KMS-11 (cell line): ENCODE data around the gene TOP3B.

Source experiments
- H2AFZ ChIP-seq: fragments of 200-600 bp; sonication (generic); 2 replicates; pipeline ENCODE4 v1.6.1; 2016; ENCODE audit warnings: antibody characterized with exemption, mixed run types, low read depth
- H3K27ac ChIP-seq: fragments of 200-600 bp; sonication (generic); 2 replicates; pipeline ENCODE4 v1.6.1; 2016; ENCODE audit warnings: mild to moderate bottlenecking, mixed run types
- H3K27me3 ChIP-seq: fragments of 200-600 bp; sonication (generic); 2 replicates; pipeline ENCODE4 v1.6.1; 2017; ENCODE audit warnings: mild to moderate bottlenecking, low read depth, mixed run types, moderate library complexity; ENCODE audit not compliant: insufficient read depth
- H3K36me3 ChIP-seq: fragments of 200-600 bp; sonication (generic); 2 replicates; pipeline ENCODE4 v1.6.1; 2017; ENCODE audit warnings: mild to moderate bottlenecking, mixed run types; ENCODE audit not compliant: insufficient read depth
- H3K4me1 ChIP-seq: fragments of 200-600 bp; sonication (generic); 2 replicates; pipeline ENCODE4 v1.6.1; 2016; ENCODE audit warnings: mild to moderate bottlenecking, low read depth, mixed run types; ENCODE audit not compliant: poor library complexity, severe bottlenecking
- H3K4me2 ChIP-seq: fragments of 200-600 bp; sonication (generic); 2 replicates; pipeline ENCODE4 v1.7.0; 2016; ENCODE audit warnings: mild to moderate bottlenecking, mixed run types
- H3K4me3 ChIP-seq: fragments of 200-600 bp; sonication (generic); IDR thresholded peaks from 2 replicates; pipeline ENCODE4 v1.6.1; 2017; ENCODE audit warnings: low read depth, low read length, mixed read lengths; ENCODE audit not compliant: insufficient read depth
- H3K79me2 ChIP-seq: fragments of 200-600 bp; sonication (generic); 2 replicates; pipeline ENCODE4 v1.6.1; 2016; ENCODE audit warnings: low read depth, mixed run types; ENCODE audit not compliant: insufficient read depth
- H3K9ac ChIP-seq: fragments of 200-600 bp; sonication (generic); 2 replicates; pipeline ENCODE4 v1.6.1; 2016; ENCODE audit warnings: mild to moderate bottlenecking, mixed run types
- H4K20me1 ChIP-seq: fragments of 200-600 bp; sonication (generic); 2 replicates; pipeline ENCODE4 v1.6.1; 2016; ENCODE audit warnings: mild to moderate bottlenecking, mixed run types; ENCODE audit not compliant: insufficient read depth
- CTCF ChIP-seq: fragments of 200-600 bp; sonication (generic); conservative IDR thresholded peaks from 2 replicates; pipeline ENCODE4 v1.6.1; 2017; ENCODE audit warnings: low read depth, mild to moderate bottlenecking, antibody characterized with exemption, low read length, moderate library complexity, mixed read lengths

The TOP3B gene

DNA sequence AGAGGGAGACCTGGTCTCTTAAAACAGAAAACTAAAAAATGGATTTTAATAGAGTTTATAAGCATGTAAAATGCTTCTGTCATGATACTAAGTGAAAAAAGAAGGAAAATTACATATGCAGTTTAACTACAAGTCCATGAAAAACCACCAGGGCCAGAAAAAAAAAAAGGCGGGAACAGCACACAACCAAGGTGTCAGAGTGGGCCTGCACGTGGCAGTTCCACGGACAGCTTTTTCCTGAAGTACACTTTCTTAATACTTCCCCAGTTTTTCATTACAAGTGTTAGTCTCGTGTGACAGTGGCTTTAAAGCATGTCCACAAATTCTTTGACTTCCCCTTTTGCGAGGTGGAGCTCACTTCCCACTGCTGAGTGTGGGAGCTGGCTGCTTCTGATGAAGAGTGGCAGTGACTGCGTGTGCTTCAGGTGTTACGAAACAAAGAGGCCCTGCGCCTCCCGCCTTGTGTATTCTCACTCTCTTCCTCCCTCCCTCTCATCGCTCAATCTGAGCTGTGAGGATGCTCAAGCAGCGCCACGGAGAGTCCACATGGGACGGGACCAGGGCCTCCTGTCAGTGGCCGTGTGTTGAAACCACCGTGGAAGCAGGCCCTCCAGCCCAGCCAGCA is 46.3 kb downstream of the TOP3B start:
- no peak overlapping the region for H3K4me2 ChIP-seq
- H3K9ac ChIP-seq = no peak overlapping the region
- H3K27ac ChIP-seq = no peak overlapping the region
- no peaks in the 10 kb centered on the region for H3K27me3 ChIP-seq
- no peaks in the 10 kb centered on the region for H4K20me1 ChIP-seq
- no peak overlapping the region for H2AFZ ChIP-seq
- peaks cover 11% of the 10 kb centered on the region for H3K4me1 ChIP-seq
- no peaks in the 10 kb centered on the region for H3K36me3 ChIP-seq
- TF ChIP-seq CTCF = no peak
- no peak overlapping the region for H3K4me3 ChIP-seq
- no peaks in the 10 kb centered on the region for H3K79me2 ChIP-seq

DNA sequence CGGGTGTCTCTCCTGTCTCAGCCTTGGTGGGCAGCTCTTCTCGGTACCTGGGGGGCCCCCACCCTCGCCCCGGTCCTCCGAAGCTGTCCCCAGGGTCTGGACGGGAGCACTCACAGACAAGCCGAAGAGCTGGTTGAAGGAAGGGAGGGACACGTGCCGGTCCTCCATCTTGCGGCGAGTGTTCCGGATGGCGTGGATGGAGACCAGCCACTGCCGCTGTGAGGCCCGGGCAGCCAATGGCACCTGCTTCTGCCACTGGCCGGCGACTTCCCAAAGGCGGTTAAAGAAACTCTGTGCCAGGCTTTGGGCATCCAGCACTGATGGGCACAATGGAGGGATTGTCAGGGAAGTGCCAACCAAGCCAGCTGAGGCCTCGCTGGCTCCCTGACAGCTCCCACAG is 48.7 kb downstream of the TOP3B start:
- H3K4me2 ChIP-seq = no peak overlapping the region
- no peaks in the 10 kb centered on the region for H3K36me3 ChIP-seq
- no peaks in the 10 kb centered on the region for H3K79me2 ChIP-seq
- no peak overlapping the region for H3K27ac ChIP-seq
- H3K4me1 ChIP-seq = peaks cover 9% of the 10 kb centered on the region
- no peak overlapping the region for H3K4me3 ChIP-seq
- no peak overlapping the region for H3K9ac ChIP-seq
- H4K20me1 ChIP-seq = no peaks in the 10 kb centered on the region
- no peaks in the 10 kb centered on the region for H3K27me3 ChIP-seq
- no peak for TF ChIP-seq CTCF
- H2AFZ ChIP-seq = no peak overlapping the region

DNA sequence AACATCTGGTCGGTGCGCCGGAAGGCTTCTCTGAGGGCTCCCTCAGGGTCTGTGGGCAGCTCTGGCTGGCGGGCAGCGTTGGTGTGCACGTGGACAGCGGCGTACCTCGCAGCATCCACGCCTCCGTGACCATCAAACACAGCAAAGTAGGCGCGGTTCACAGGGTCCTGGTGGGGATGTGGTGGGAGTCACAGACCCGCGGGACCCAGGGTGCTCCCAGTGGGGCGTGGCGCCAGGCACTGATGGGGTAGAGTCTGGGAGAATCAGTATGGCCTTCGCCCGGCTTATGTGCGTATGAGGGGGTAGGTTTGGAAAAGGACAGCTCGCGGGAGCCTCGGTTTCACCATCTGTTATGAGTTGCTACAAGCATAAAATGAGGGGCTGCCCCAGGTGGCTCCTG is 49.2 kb downstream of the TOP3B start:
- no peak overlapping the region for H3K4me2 ChIP-seq
- no peak overlapping the region for H3K27ac ChIP-seq
- no peak for TF ChIP-seq CTCF
- H3K79me2 ChIP-seq = no peaks in the 10 kb centered on the region
- no peak overlapping the region for H3K4me3 ChIP-seq
- H3K4me1 ChIP-seq = peaks cover 6% of the 10 kb centered on the region
- H3K9ac ChIP-seq = no peak overlapping the region
- H3K36me3 ChIP-seq = no peaks in the 10 kb centered on the region
- no peak overlapping the region for H2AFZ ChIP-seq
- H4K20me1 ChIP-seq = no peaks in the 10 kb centered on the region
- H3K27me3 ChIP-seq = no peaks in the 10 kb centered on the region

DNA sequence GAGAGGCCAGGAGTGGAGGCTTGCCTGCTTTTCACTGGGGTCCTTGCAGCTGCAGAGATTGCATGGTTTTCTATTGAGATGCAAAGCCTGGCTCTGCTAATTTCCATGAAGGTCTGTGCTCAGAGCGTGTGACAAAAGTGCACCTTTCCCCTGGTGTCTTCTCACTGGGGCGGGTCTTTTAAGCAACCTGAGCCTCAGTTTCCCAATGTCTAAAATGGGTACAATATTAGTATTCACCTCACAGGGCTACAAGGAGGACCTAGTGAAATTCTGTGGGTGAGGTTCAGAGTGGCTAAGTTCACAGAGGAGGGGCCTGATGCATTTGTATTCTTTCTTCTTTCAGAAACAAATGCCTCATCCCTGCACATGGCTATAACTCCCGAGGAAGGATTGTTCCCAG is 50.2 kb downstream of the TOP3B start:
- Histone ChIP-seq H3K4me3 (no peak overlapping the region), H4K20me1 (no peaks in the 10 kb centered on the region), H3K27ac (no peak overlapping the region), H3K27me3 (no peaks in the 10 kb centered on the region), H3K9ac (no peak overlapping the region), H3K4me2 (no peak overlapping the region), H3K79me2 (no peaks in the 10 kb centered on the region), H3K36me3 (no peaks in the 10 kb centered on the region), H2AFZ (no peak overlapping the region), H3K4me1 (no peaks in the 10 kb centered on the region)
- TF ChIP-seq CTCF = no peak
